A673 (cell line): ENCODE data around the gene ZMYM5.

ENCODE experiments used
- EZH2 ChIP-seq: fragments of 200-600 bp; sonication (generic); IDR thresholded peaks from 2 replicates; pipeline ENCODE4 v1.6.1; 2017; ENCODE audit warnings: borderline replicate concordance, low read depth, mild to moderate bottlenecking, mixed read lengths, antibody characterized with exemption, low read length; ENCODE audit not compliant: poor library complexity, severe bottlenecking
- TF ChIP-seq, protein P1 (sequence below): fragments of 300-800, 200-600 bp; sonication (generic); conservative IDR thresholded peaks from 2 replicates; pipeline ENCODE4 v1.5.1; 2017; ENCODE audit warnings: low read depth, mild to moderate bottlenecking, antibody characterized with exemption, low read length, moderate library complexity, mixed read lengths

DNA sequence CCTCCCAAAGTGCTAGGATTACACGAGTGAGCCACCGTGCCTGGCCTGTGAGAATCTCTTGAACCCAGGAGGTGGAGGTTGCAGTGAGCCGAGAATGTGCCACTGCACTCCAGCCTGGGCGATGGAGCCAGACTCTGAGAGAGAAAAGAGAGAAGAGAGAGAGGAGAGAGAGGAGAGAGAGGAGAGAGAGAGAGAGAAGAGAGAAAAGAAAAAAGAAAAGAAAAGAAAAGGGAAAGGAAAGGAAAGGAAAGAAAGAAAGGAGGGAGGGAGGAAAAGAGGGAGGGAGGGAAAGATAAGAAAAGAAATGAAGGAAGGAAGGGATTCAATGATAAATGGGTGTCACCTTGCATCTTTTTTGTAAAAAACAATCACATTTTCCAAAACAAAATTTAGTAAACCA, 57.7 kb downstream of the ZMYM5 start:
- TF ChIP-seq, protein P1, sequence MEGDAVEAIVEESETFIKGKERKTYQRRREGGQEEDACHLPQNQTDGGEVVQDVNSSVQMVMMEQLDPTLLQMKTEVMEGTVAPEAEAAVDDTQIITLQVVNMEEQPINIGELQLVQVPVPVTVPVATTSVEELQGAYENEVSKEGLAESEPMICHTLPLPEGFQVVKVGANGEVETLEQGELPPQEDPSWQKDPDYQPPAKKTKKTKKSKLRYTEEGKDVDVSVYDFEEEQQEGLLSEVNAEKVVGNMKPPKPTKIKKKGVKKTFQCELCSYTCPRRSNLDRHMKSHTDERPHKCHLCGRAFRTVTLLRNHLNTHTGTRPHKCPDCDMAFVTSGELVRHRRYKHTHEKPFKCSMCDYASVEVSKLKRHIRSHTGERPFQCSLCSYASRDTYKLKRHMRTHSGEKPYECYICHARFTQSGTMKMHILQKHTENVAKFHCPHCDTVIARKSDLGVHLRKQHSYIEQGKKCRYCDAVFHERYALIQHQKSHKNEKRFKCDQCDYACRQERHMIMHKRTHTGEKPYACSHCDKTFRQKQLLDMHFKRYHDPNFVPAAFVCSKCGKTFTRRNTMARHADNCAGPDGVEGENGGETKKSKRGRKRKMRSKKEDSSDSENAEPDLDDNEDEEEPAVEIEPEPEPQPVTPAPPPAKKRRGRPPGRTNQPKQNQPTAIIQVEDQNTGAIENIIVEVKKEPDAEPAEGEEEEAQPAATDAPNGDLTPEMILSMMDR = no peak
- TF ChIP-seq EZH2 = no peak
